Measurements from ENCODE around the gene P2RY2. TPM values are rescaled to one million over a fixed set of nuclear protein-coding genes. Genes with fewer than 3 reads are reported as not detected.

P2RY2 gene
- total RNA-seq, 6 donors from 2014 or later = 7.8 to 15.0 (median 11.7) TPM

- TF ChIP-seq EP300 (IDR thresholded peaks at IDR 0.05) (no peak), POLR2AphosphoS5 (IDR thresholded peaks at IDR 0.05) (no peak), CTCF (IDR thresholded peaks at IDR 0.05) (no peak), POLR2A (IDR thresholded peaks at IDR 0.05) (no peak)
- Histone ChIP-seq H3K27me3 (no peaks in the 10 kb centered on the region), H3K4me3 (no peak overlapping the region), H3K36me3 (peaks cover 0 to 8% (median 0%) of the 10 kb centered on the region in 4 donors), H3K27ac (no peak overlapping the region), H3K9me3 (no peaks in the 10 kb centered on the region), H3K4me1 (peaks cover 5 to 9% (median 7%) of the 10 kb centered on the region in 4 donors)
- DNase-seq = no peak
- ATAC-seq (ENCODE audit: low FRiP score in 2 of 2) = no peak
- WGBS, 2 donors = 86 to 100% methylated on average over 3 to 8 of the region's 8 CpGs
These were observed 17.2 kb downstream of the P2RY2 start for GRCh38 chr11:73235236-73235786.

DNA sequence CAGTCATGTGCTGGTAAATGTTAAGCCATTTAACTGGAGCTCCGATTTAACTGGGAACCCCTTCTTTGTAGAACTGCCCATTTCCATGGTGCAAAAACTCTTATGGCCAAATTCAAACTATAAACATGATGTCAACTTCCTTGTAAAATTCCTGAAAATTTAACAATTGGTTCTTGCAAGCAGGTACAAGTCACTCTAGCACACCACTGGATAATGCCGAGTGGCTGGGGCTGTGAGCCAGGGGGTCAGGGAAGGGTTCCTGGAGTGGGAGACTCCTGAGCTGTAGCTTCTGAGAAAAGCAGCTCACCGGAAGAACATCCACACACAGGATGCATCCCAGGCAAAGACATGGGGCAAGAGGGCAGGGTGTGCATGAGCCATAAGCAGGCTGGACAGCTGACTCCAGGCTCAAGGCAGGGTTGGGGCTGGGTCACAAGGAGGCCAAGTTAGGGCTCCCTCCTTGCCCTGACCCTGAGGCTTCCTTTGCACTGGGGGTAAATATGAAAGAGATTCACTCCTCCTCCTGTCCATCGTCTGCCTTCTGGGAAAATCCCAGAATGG is 18.2 kb downstream of the P2RY2 start:
- Histone ChIP-seq H3K4me3 (no peak overlapping the region), H3K9me3 (no peaks in the 10 kb centered on the region), H3K27me3 (no peaks in the 10 kb centered on the region), H3K36me3 (peaks cover 0 to 8% (median 0%) of the 10 kb centered on the region in 4 donors), H3K4me1 (peaks cover 11 to 13% (median 12%) of the 10 kb centered on the region in 4 donors), H3K27ac (peak overlapping the region in 1 of 4 donors; percentile 12)
- DNase-seq (no peak), ATAC-seq (ENCODE audit: low FRiP score in 2 of 2) (no peak)
- TF ChIP-seq EP300 (IDR thresholded peaks at IDR 0.05) (no peak), POLR2A (IDR thresholded peaks at IDR 0.05) (no peak), CTCF (IDR thresholded peaks at IDR 0.05) (no peak), POLR2AphosphoS5 (IDR thresholded peaks at IDR 0.05) (no peak)
- 79 to 86% methylated on average over 3 to 4 of the region's 4 CpGs for WGBS, 2 donors

DNA sequence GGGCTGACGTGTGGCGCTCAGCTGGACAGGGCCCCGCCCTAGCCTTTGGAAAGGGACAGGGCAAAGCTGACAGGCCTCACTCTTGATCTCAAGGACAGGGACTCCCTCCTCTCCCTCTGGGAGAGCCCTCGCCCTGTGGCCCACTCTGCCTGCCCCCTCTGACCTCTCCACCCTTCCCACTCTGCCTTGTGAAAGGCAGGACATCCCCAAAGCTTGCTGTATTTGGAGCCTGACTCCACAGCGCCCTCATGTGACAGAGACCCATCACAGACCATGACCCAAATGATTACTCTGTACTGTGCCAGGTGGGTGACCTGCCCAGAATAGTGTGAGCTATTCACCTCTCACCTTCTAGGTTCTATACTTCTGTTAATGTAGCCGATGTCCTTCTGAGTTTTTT is 18.8 kb downstream of the P2RY2 start:
- no peak for TF ChIP-seq EP300 (IDR thresholded peaks at IDR 0.05)
- TF ChIP-seq CTCF (IDR thresholded peaks at IDR 0.05) = peak; percentile 42 to 67 (median 58)
- H3K4me1 ChIP-seq = peaks cover 11 to 13% (median 12%) of the 10 kb centered on the region in 4 donors
- no peaks in the 10 kb centered on the region for H3K9me3 ChIP-seq
- H3K27ac ChIP-seq = peak overlapping the region in 2 of 4 donors; percentile 12 to 22
- DNase-seq = peak in 1 of 2 donors; percentile 77
- H3K36me3 ChIP-seq = peaks cover 0 to 8% (median 0%) of the 10 kb centered on the region in 4 donors
- WGBS, 2 donors = 44 to 61% methylated on average over 3 to 6 of the region's 6 CpGs
- ATAC-seq (ENCODE audit: low FRiP score in 2 of 2) = peak; percentile 53 to 56
- H3K27me3 ChIP-seq = no peaks in the 10 kb centered on the region
- no peak overlapping the region for H3K4me3 ChIP-seq

GRCh38 chr11:73237471-73238290 is 19.6 kb downstream of the P2RY2 start:
- Histone ChIP-seq H3K36me3 (peaks cover 0 to 8% (median 0%) of the 10 kb centered on the region in 4 donors), H3K9me3 (no peaks in the 10 kb centered on the region), H3K4me1 (peaks cover 13 to 19% (median 18%) of the 10 kb centered on the region in 4 donors), H3K4me3 (no peak overlapping the region), H3K27me3 (no peaks in the 10 kb centered on the region), H3K27ac (no peak overlapping the region)
- no peak for TF ChIP-seq POLR2AphosphoS5 (IDR thresholded peaks at IDR 0.05)
- no peak for TF ChIP-seq POLR2A (IDR thresholded peaks at IDR 0.05)
- TF ChIP-seq CTCF (IDR thresholded peaks at IDR 0.05) = no peak
- TF ChIP-seq EP300 (IDR thresholded peaks at IDR 0.05) = no peak
- 76 to 81% methylated on average over 10 of the region's 10 CpGs for WGBS, 2 donors
- no peak for DNase-seq
- ATAC-seq (ENCODE audit: low FRiP score in 2 of 2) = no peak
